Prostate gland (tissue), 2 donors: ENCODE results near the gene RILPL1. TPM values are rescaled to one million over a fixed set of nuclear protein-coding genes. Genes with fewer than 3 reads are reported as not detected.
"Not testable (repeated sequence)": the region's sequence is repeated elsewhere in the genome, so short reads cannot be mapped to it uniquely, and the experiment has no call there.

ENCODE experiments used
- DNase-seq: peaks from one replicate; pipeline ENCODE4 v3.0.0-alpha.2; 2019; ENCODE audit warnings: low spot score
- H3K27ac ChIP-seq, 2 donors: fragments of 200-600 bp; sonication (generic); 2 replicates each; pipeline ENCODE4 v1.5.1; 2017 to 2019
- H3K27me3 ChIP-seq: fragments of 200-600 bp; sonication (generic); replicated peaks from 2 replicates; pipeline ENCODE4 v1.5.1; 2019; ENCODE audit not compliant: insufficient read depth
- H3K36me3 ChIP-seq, 2 donors: fragments of 200-600 bp; sonication (generic); 1 replicate in 1 of 2; 2 replicates in 1 of 2; pipeline versions ENCODE4 v1.5.1 to v1.8.1; 2017 to 2019
- H3K4me1 ChIP-seq: fragments of 200-600 bp; sonication (generic); replicated peaks from 2 replicates; pipeline ENCODE4 v1.5.1; 2019
- H3K4me3 ChIP-seq, 2 donors: fragments of 200-600 bp; sonication (generic); 2 replicates each; pipeline ENCODE4 v1.5.1; 2017 to 2019
- H3K9me3 ChIP-seq: fragments of 200-600 bp; sonication (generic); 2 replicates; pipeline ENCODE4 v1.5.1; 2017
- POLR2A ChIP-seq: fragments of 450-650 bp; IDR thresholded peaks from one replicate; pipeline ENCODE4 v1.6.1; 2016; ENCODE audit warnings: antibody characterized with exemption, mild to moderate bottlenecking
- POLR2AphosphoS5 ChIP-seq: sonication (generic); formaldehyde crosslinking; IDR thresholded peaks from one replicate; pipeline ENCODE4 v1.6.1; 2017; ENCODE audit warnings: antibody characterized with exemption
- WGBS: methylation state at CpG from one replicate; pipeline ENCODE4 v1.1.5; 2018; 5-methylcytosine and 5-hydroxymethylcytosine counted together
- intact Hi-C: fragments of 100-400 bp; cut with DNase I; formaldehyde crosslinking; loops from one replicate; pipeline ENCODE4 v1.14.2; 2022
- total RNA-seq, 2 donors: library from RNA; depleted of rRNA; stranded (reverse); fragments of >200 nt; gene quantifications; one replicate each; pipeline ENCODE4 v1.1.0, GENCODE V29; 2016
- TF ChIP-seq, protein P1 (sequence below), 4 experiments: fragments of 200-600 bp in 2 of 4; fragments of 450-650 bp in 2 of 4; sonication (generic) in 2 of 4; IDR thresholded peaks; 1 replicate in 3 of 4; 2 replicates in 1 of 4; pipeline ENCODE4 v1.5.1; 2016 to 2019; ENCODE audit warnings: antibody characterized with exemption in 4 of 4, mild to moderate bottlenecking in 2 of 4, moderate library complexity in 2 of 4

Gene RILPL1
- 10 to 100 TPM in 1 of 2 donors, 1 to 10 TPM in 1; 8.6 to 25.7 TPM for total RNA-seq

DNA sequence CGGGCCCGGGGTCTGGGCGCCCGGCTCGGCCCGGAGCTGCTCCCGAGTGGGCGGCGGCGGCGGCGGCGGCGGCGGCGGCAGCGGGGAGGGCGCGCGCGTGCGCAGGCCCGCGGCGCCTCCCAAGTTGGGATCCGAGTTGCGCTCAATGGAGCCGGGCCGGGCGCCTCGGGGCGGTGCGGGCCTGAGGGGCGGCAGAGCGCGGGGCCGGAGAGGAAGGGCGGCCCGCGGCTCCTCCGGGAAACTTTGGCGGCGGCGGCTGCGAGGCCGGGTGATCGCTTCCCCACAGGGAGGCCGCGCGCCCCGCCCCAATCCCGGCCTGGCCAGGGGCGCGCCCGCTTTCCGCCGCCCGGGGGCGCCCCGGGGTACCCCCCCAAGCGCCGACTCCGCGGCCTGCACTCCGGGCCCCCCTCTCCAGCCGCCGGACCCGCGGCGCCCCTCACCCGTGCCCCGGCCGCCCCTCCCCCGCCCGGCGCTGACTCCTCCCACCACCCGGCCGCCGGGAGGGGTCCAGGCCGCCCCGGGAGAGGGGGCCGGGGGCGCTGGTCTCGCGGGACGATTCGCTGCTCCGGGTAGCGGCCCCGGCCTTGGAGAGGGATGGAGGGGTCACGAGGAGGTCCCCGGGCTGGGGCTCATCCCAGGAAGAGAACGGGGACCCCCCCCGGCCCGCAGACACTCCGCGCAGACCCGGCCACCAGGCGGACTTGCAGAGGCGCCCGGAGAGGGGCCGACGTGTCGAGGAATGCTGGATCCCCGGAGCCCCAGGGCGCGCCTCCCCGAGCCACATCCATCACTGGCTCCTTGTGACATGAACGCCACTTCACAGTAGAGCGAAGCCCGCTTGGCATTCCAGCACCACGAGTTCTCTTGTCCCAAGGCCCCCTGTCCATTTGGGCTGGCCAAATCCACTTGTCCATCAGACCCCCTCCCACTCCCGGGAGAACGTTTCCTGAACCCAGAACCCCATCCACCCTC, at the start of gene RILPL1:
Gene RILPL1 (minus strand): TSS at position 48 of the 972 bp plus-strand sequence. CDS start 237 bp downstream, outside the sequence.
- Histone ChIP-seq H3K4me1 (peaks cover 8% of the 10 kb centered on the region), H3K9me3 (no peaks in the 10 kb centered on the region), H3K27me3 (no peaks in the 10 kb centered on the region), H3K4me3 (peak within 1 kb of the TSS; percentile 76 to 80), H3K27ac (peak within 1 kb of the TSS; percentile 81 to 90), H3K36me3 (no peaks in the 10 kb centered on the region)
- DNase-seq, result peak; percentile 20
- no peak for TF ChIP-seq POLR2A
- TF ChIP-seq, protein P1, sequence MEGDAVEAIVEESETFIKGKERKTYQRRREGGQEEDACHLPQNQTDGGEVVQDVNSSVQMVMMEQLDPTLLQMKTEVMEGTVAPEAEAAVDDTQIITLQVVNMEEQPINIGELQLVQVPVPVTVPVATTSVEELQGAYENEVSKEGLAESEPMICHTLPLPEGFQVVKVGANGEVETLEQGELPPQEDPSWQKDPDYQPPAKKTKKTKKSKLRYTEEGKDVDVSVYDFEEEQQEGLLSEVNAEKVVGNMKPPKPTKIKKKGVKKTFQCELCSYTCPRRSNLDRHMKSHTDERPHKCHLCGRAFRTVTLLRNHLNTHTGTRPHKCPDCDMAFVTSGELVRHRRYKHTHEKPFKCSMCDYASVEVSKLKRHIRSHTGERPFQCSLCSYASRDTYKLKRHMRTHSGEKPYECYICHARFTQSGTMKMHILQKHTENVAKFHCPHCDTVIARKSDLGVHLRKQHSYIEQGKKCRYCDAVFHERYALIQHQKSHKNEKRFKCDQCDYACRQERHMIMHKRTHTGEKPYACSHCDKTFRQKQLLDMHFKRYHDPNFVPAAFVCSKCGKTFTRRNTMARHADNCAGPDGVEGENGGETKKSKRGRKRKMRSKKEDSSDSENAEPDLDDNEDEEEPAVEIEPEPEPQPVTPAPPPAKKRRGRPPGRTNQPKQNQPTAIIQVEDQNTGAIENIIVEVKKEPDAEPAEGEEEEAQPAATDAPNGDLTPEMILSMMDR (IDR thresholded peaks at IDR 0.05), result peak in 3 of 4 experiments; percentile 33 to 38 (median 34)
- intact Hi-C loops, result loop anchor here (5.0 kb wide), 2 partner anchors 48 to 142 kb away; partner anchors contain the start of gene TMED2
- under 1% methylated on average over 77 of the region's 114 CpGs for WGBS

GRCh38 chr12:123580772-123581171, 47.3 kb upstream of the RILPL1 start:
- 94% methylated on average over 4 of the region's 4 CpGs for WGBS
- H3K36me3 ChIP-seq, result no peaks in the 10 kb centered on the region
- H3K27me3 ChIP-seq, result no peaks in the 10 kb centered on the region
- TF ChIP-seq POLR2AphosphoS5 (no peak), POLR2A (no peak)
- TF ChIP-seq, protein P1 (IDR thresholded peaks at IDR 0.05), result no peak
- H3K27ac ChIP-seq, result no peak overlapping the region
- DNase-seq, result no peak
- intact Hi-C loops, result loop anchor here (5.0 kb wide), 4 partner anchors 48 to 598 kb away; partner anchors contain the start of genes ARL6IP4 and RILPL1
- H3K4me1 ChIP-seq, result peaks cover 2% of the 10 kb centered on the region
- no peaks in the 10 kb centered on the region for H3K9me3 ChIP-seq
- H3K4me3 ChIP-seq, result no peak overlapping the region

DNA sequence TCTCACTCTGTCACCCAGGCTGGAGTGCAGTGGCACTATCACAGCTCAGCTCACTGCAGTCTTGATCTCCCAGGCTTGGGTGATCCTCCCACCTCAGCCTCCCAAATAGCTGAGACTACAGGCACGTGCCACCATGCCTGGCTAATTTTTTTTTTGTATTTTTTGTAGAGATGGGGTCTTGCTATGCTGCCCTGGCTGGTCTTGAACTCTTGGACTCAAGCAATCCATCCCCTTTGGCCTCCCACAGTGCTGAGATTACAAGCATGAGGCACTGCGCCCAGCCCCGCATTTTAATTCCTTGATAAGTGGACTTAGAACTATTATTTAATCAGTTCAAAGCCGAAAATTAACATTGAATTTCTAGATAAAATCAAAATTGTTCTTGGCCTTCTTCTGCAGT, 45.3 kb upstream of the RILPL1 start:
- H3K4me3 ChIP-seq, DNase-seq, H3K9me3 ChIP-seq, H3K27ac ChIP-seq, H3K36me3 ChIP-seq, H3K4me1 ChIP-seq, intact Hi-C loops, H3K27me3 ChIP-seq: not testable (repeated sequence)
- 94% methylated on average over 4 of the region's 4 CpGs for WGBS

- no peaks in the 10 kb centered on the region for H3K36me3 ChIP-seq
- H3K4me1 ChIP-seq, result no peaks in the 10 kb centered on the region
- no peak for TF ChIP-seq POLR2A
- TF ChIP-seq, protein P1 (IDR thresholded peaks at IDR 0.05), result no peak
- no peak for TF ChIP-seq POLR2AphosphoS5
- H3K4me3 ChIP-seq, result no peak overlapping the region
- intact Hi-C loops, result no loop called here
- H3K9me3 ChIP-seq, result no peaks in the 10 kb centered on the region
- H3K27me3 ChIP-seq, result no peaks in the 10 kb centered on the region
- H3K27ac ChIP-seq, result no peak overlapping the region
- no peak for DNase-seq
- 79% methylated on average over 3 of the region's 3 CpGs for WGBS
These were observed 44.7 kb upstream of the RILPL1 start for GRCh38 chr12:123578243-123578642.

GRCh38 chr12:123576611-123577010, 43.1 kb upstream of the RILPL1 start:
- Histone ChIP-seq H3K27ac (no peak overlapping the region), H3K4me3 (no peak overlapping the region), H3K9me3 (no peaks in the 10 kb centered on the region), H3K4me1 (no peaks in the 10 kb centered on the region), H3K27me3 (no peaks in the 10 kb centered on the region), H3K36me3 (no peaks in the 10 kb centered on the region)
- intact Hi-C loops, result no loop called here
- WGBS, result 93% methylated on average over 1 of the region's 1 CpG
- DNase-seq, result no peak
- no peak for TF ChIP-seq POLR2A
- TF ChIP-seq, protein P1 (IDR thresholded peaks at IDR 0.05), result no peak
- TF ChIP-seq POLR2AphosphoS5, result no peak
